Measurements from ENCODE around the gene ACSM2B.

DNA sequence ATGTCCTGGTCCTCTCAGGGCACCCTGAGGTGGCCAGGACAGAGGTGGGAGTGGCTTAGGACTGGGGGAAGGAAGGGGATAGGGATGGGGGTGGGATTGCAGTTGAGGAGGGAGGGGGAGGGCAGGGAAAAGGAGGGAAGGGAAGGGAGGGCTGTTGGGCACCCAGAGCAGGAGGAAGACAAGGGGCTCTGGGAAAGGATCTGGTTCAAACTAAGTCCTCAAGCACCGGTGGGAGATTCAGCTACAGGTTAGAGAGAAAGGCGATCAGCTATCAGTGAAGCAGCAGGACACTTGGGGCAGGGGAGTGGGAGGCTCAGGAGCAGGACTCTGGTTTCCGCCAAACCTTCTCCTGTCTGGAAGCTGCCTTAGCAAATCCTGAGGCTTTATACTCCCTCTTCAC lies 44.6 kb upstream of the ACSM2B start:
- TF ChIP-seq, protein P1, sequence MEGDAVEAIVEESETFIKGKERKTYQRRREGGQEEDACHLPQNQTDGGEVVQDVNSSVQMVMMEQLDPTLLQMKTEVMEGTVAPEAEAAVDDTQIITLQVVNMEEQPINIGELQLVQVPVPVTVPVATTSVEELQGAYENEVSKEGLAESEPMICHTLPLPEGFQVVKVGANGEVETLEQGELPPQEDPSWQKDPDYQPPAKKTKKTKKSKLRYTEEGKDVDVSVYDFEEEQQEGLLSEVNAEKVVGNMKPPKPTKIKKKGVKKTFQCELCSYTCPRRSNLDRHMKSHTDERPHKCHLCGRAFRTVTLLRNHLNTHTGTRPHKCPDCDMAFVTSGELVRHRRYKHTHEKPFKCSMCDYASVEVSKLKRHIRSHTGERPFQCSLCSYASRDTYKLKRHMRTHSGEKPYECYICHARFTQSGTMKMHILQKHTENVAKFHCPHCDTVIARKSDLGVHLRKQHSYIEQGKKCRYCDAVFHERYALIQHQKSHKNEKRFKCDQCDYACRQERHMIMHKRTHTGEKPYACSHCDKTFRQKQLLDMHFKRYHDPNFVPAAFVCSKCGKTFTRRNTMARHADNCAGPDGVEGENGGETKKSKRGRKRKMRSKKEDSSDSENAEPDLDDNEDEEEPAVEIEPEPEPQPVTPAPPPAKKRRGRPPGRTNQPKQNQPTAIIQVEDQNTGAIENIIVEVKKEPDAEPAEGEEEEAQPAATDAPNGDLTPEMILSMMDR (IDR thresholded peaks at IDR 0.05): no peak
- no peak for TF ChIP-seq POLR2A (IDR thresholded peaks at IDR 0.05; ENCODE audit: low read length)
- TF ChIP-seq, protein P2, sequence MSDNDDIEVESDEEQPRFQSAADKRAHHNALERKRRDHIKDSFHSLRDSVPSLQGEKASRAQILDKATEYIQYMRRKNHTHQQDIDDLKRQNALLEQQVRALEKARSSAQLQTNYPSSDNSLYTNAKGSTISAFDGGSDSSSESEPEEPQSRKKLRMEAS (IDR thresholded peaks at IDR 0.05): no peak
- TF ChIP-seq NR3C1 (IDR thresholded peaks at IDR 0.05): no peak

All from A549 (cell line).